Measurements from ENCODE around the gene PA2G4.

The PA2G4 gene

DNA sequence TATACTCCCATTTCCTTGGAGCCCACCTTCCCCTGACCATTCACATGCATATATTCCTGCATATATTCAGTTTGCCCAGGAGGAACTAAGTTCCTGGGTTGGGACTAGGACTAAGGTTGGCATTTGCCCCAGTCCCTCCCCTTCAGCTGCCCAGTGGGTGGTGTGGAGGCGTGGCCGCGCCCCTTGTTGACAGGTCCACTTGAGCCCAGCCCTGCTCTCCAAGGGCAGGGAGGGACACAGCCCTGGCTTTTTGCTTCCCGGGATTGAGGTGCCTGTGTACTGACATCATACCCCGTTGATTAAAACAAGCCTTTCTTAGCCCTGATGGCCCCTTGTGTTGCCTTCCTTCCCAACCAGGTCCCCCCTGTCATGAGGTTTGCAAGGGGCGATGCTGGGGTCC is 17.1 kb upstream of the PA2G4 start:
- DNase-seq (ENCODE audit: insufficient read length, low spot score), result no peak
- FAIRE-seq, result no peak
- no peak for TF ChIP-seq POU2F2 (IDR thresholded peaks at IDR 0.05; ENCODE audit: low read depth, low read length)
- no peak for TF ChIP-seq POLR2A (IDR thresholded peaks at IDR 0.05; ENCODE audit: low read depth, low read length)
- TF ChIP-seq PAX5 (IDR thresholded peaks at IDR 0.05; ENCODE audit: insufficient read depth, low read length, severe bottlenecking), result no peak
- TF ChIP-seq POLR2AphosphoS5 (IDR thresholded peaks at IDR 0.05; ENCODE audit: low read depth, low read length), result no peak
- no peak for TF ChIP-seq TAF1 (IDR thresholded peaks at IDR 0.05; ENCODE audit: low read depth, low read length)
- TF ChIP-seq SPI1 (IDR thresholded peaks at IDR 0.05; ENCODE audit: low read depth, low read length), result no peak

DNA sequence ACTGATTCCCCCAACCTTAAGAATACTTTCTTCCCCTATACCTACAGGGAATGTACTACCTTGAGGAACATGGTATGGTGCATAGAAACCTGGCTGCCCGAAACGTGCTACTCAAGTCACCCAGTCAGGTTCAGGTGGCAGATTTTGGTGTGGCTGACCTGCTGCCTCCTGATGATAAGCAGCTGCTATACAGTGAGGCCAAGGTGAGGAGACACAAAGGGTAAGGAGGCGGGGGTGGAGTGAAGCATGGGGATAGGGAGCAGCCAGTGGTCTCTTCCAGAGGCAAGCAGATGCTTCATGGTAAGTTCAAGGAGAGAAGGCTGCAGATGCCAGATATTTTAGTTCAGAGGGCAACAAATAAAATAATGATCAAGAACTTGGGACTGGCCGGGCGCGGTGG is 6.6 kb upstream of the PA2G4 start:
- FAIRE-seq (no peak), DNase-seq (ENCODE audit: insufficient read length, low spot score) (no peak)
- no peak for TF ChIP-seq POLR2AphosphoS5 (IDR thresholded peaks at IDR 0.05; ENCODE audit: low read depth, low read length)
- no peak for TF ChIP-seq POU2F2 (IDR thresholded peaks at IDR 0.05; ENCODE audit: low read depth, low read length)
- no peak for TF ChIP-seq PAX5 (IDR thresholded peaks at IDR 0.05; ENCODE audit: insufficient read depth, low read length, severe bottlenecking)
- TF ChIP-seq TAF1 (IDR thresholded peaks at IDR 0.05; ENCODE audit: low read depth, low read length), result no peak
- no peak for TF ChIP-seq SPI1 (IDR thresholded peaks at IDR 0.05; ENCODE audit: low read depth, low read length)
- no peak for TF ChIP-seq POLR2A (IDR thresholded peaks at IDR 0.05; ENCODE audit: low read depth, low read length)

DNA sequence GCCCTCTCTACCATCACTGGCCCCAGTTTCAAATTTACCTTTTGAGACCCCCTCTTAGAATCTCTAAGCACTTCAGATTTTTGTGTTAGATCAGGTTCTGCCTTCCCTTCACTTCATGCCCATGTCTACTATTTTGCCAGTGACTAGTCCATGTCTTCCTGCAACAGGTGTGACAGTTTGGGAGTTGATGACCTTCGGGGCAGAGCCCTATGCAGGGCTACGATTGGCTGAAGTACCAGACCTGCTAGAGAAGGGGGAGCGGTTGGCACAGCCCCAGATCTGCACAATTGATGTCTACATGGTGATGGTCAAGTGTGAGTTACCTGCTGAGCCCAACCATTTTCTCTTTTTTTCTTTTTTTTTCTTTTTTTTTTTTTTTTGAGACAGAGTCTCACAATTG is 5.8 kb upstream of the PA2G4 start:
- DNase-seq (ENCODE audit: insufficient read length, low spot score) (no peak), FAIRE-seq (no peak)
- TF ChIP-seq POLR2A (IDR thresholded peaks at IDR 0.05; ENCODE audit: low read depth, low read length) (no peak), POLR2AphosphoS5 (IDR thresholded peaks at IDR 0.05; ENCODE audit: low read depth, low read length) (no peak), TAF1 (IDR thresholded peaks at IDR 0.05; ENCODE audit: low read depth, low read length) (no peak), POU2F2 (IDR thresholded peaks at IDR 0.05; ENCODE audit: low read depth, low read length) (no peak), PAX5 (IDR thresholded peaks at IDR 0.05; ENCODE audit: insufficient read depth, low read length, severe bottlenecking) (no peak), SPI1 (IDR thresholded peaks at IDR 0.05; ENCODE audit: low read depth, low read length) (no peak)

DNA sequence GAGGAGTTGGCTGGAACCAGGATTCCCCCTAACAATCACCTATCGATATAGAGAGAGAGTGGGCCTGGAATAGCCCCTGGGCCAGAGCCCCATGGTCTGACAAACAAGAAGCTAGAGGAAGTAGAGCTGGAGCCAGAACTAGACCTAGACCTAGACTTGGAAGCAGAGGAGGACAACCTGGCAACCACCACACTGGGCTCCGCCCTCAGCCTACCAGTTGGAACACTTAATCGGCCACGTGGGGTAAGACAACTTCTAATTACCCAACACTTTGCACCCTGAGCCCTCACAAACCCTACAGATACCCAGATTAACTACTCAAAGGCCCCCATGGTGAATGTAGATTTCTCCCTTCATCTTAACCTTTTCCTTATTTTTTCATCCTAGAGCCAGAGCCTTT is 4.6 kb upstream of the PA2G4 start:
- TF ChIP-seq POU2F2 (IDR thresholded peaks at IDR 0.05; ENCODE audit: low read depth, low read length) (no peak), POLR2AphosphoS5 (IDR thresholded peaks at IDR 0.05; ENCODE audit: low read depth, low read length) (no peak), TAF1 (IDR thresholded peaks at IDR 0.05; ENCODE audit: low read depth, low read length) (no peak), SPI1 (IDR thresholded peaks at IDR 0.05; ENCODE audit: low read depth, low read length) (no peak), POLR2A (IDR thresholded peaks at IDR 0.05; ENCODE audit: low read depth, low read length) (no peak), PAX5 (IDR thresholded peaks at IDR 0.05; ENCODE audit: insufficient read depth, low read length, severe bottlenecking) (no peak)
- DNase-seq (ENCODE audit: insufficient read length, low spot score) (no peak), FAIRE-seq (no peak)

DNA sequence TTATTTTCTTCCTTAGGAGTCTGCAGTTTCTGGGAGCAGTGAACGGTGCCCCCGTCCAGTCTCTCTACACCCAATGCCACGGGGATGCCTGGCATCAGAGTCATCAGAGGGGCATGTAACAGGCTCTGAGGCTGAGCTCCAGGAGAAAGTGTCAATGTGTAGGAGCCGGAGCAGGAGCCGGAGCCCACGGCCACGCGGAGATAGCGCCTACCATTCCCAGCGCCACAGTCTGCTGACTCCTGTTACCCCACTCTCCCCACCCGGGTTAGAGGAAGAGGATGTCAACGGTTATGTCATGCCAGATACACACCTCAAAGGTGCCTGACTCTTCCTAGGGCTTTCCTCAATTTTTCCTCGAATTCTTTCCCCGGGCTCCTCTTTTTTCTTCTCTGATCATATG is 3.3 kb upstream of the PA2G4 start:
- FAIRE-seq (no peak), DNase-seq (ENCODE audit: insufficient read length, low spot score) (no peak)
- TF ChIP-seq SPI1 (IDR thresholded peaks at IDR 0.05; ENCODE audit: low read depth, low read length) (no peak), POLR2AphosphoS5 (IDR thresholded peaks at IDR 0.05; ENCODE audit: low read depth, low read length) (no peak), PAX5 (IDR thresholded peaks at IDR 0.05; ENCODE audit: insufficient read depth, low read length, severe bottlenecking) (no peak), POU2F2 (IDR thresholded peaks at IDR 0.05; ENCODE audit: low read depth, low read length) (no peak), TAF1 (IDR thresholded peaks at IDR 0.05; ENCODE audit: low read depth, low read length) (no peak), POLR2A (IDR thresholded peaks at IDR 0.05; ENCODE audit: low read depth, low read length) (no peak)

DNA sequence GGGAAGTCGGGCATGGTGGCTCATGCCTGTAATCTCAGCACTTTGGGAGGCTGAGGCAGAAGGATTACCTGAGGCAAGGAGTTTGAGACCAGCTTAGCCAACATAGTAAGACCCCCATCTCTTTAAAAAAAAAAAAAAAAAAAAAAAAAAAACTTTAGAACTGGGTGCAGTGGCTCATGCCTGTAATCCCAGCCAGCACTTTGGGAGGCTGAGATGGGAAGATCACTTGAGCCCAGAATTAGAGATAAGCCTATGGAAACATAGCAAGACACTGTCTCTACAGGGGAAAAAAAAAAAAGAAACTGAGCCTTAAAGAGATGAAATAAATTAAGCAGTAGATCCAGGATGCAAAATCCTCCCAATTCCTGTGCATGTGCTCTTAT is 1.7 kb upstream of the PA2G4 start:
- DNase-seq (ENCODE audit: insufficient read length, low spot score) (no peak), FAIRE-seq (no peak)
- TF ChIP-seq PAX5 (IDR thresholded peaks at IDR 0.05; ENCODE audit: insufficient read depth, low read length, severe bottlenecking) (no peak), POLR2AphosphoS5 (IDR thresholded peaks at IDR 0.05; ENCODE audit: low read depth, low read length) (no peak), TAF1 (IDR thresholded peaks at IDR 0.05; ENCODE audit: low read depth, low read length) (no peak), POU2F2 (IDR thresholded peaks at IDR 0.05; ENCODE audit: low read depth, low read length) (no peak), SPI1 (IDR thresholded peaks at IDR 0.05; ENCODE audit: low read depth, low read length) (no peak), POLR2A (IDR thresholded peaks at IDR 0.05; ENCODE audit: low read depth, low read length) (no peak)

DNA sequence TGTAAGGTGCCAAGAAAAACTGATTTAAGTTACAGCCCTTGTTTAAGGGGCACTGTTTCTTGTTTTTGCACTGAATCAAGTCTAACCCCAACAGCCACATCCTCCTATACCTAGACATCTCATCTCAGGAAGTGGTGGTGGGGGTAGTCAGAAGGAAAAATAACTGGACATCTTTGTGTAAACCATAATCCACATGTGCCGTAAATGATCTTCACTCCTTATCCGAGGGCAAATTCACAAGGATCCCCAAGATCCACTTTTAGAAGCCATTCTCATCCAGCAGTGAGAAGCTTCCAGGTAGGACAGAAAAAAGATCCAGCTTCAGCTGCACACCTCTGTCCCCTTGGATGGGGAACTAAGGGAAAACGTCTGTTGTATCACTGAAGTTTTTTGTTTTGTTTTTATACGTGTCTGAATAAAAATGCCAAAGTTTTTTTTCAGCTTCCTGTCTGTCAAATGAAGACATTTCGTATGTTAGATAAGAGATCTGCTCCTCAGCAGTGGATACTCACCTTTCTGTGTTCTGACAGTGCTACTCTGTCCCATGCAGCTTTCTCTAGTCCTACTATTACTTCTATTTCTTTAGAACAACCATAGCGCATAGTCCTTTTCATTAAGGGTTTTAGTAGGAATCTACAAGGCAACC is 1.2 kb upstream of the PA2G4 start:
- no peak for DNase-seq (ENCODE audit: insufficient read length, low spot score)
- TF ChIP-seq PAX5 (IDR thresholded peaks at IDR 0.05; ENCODE audit: insufficient read depth, low read length, severe bottlenecking) (no peak), POU2F2 (IDR thresholded peaks at IDR 0.05; ENCODE audit: low read depth, low read length) (no peak), SPI1 (IDR thresholded peaks at IDR 0.05; ENCODE audit: low read depth, low read length) (no peak)
- no peak for FAIRE-seq

DNA sequence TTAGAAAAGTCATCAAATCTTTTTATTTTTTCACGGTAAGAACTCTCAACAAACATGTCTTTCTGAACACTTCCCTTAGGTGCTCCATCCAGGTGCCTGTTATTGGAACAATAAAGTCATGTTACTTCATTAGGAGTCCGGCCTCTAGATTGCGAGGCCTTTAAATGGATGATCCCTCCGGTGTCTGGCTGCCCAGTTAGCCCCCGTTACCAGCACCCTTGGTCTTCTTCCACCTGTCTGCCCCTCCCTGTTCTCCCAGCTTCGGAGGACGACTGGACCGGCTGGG is 593 bp upstream of the PA2G4 start:
- DNase-seq (ENCODE audit: insufficient read length, low spot score) (no peak), FAIRE-seq (no peak)
- no peak for TF ChIP-seq POLR2AphosphoS5 (IDR thresholded peaks at IDR 0.05; ENCODE audit: low read depth, low read length)
- TF ChIP-seq SPI1 (IDR thresholded peaks at IDR 0.05; ENCODE audit: low read depth, low read length), result no peak
- TF ChIP-seq POU2F2 (IDR thresholded peaks at IDR 0.05; ENCODE audit: low read depth, low read length), result no peak
- no peak for TF ChIP-seq POLR2A (IDR thresholded peaks at IDR 0.05; ENCODE audit: low read depth, low read length)
- TF ChIP-seq PAX5 (IDR thresholded peaks at IDR 0.05; ENCODE audit: insufficient read depth, low read length, severe bottlenecking), result no peak
- TF ChIP-seq TAF1 (IDR thresholded peaks at IDR 0.05; ENCODE audit: low read depth, low read length), result no peak

DNA sequence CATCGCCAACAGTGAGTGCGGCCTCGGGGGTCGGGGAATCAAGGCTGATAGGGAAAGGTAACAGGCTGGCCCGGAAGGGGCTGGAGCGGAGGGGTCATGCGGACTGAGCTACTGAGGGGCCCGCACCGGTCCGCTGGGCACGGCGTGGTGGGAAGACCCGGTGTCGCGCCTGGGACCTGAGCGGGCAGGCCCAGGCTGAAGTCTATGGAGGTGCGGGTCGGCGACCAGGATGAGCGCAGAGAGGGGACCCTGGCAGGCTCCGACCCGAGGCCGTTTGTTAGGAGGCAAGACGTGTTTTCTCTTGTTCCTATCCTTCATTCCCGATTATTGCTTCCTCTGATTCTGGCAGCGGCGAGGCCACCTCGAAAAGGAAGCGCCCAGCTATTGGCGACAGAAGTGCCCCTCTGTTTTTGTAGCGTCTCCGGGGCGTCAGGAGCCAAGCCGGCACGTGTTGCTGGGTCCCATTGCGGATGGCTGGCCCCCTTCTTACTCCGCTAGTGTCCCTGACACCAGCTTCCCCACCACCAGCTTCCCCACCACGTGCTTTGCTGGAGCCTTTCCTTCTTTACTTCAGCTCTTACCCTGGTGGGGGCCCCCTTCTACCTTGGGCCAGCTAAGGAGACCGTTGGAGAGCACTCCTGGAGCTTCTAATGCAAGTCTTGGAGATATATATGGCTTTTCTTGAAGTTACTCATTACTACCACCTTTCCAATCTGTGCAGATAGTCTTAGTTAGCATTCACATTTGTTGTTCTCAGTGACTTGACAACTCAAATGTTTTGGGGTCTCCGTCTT is 653 bp downstream of the PA2G4 start:
- FAIRE-seq (no peak), DNase-seq (ENCODE audit: insufficient read length, low spot score) (no peak)
- TF ChIP-seq POU2F2 (IDR thresholded peaks at IDR 0.05; ENCODE audit: low read depth, low read length) (no peak), PAX5 (IDR thresholded peaks at IDR 0.05; ENCODE audit: insufficient read depth, low read length, severe bottlenecking) (peak; percentile 76), POLR2A (IDR thresholded peaks at IDR 0.05; ENCODE audit: low read depth, low read length) (no peak), POLR2AphosphoS5 (IDR thresholded peaks at IDR 0.05; ENCODE audit: low read depth, low read length) (no peak), TAF1 (IDR thresholded peaks at IDR 0.05; ENCODE audit: low read depth, low read length) (no peak)

DNA sequence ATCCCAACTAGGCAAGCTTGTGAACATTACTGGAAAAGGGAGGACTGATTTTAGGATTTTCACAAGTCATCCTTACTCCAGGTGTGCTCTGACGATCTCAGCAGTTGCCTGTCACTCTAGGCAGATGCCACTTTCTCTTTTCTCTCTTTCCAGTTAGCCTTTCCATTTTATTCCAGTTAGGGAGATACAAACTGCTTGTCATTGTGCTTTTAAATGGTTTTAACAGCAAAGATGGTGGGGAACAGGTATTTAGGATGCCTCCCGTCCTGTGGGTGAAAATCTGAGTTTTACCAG is 1.2 kb downstream of the PA2G4 start:
- DNase-seq (ENCODE audit: insufficient read length, low spot score), result no peak
- TF ChIP-seq POU2F2 (IDR thresholded peaks at IDR 0.05; ENCODE audit: low read depth, low read length), result no peak
- no peak for TF ChIP-seq PAX5 (IDR thresholded peaks at IDR 0.05; ENCODE audit: insufficient read depth, low read length, severe bottlenecking)
- TF ChIP-seq TAF1 (IDR thresholded peaks at IDR 0.05; ENCODE audit: low read depth, low read length), result no peak
- no peak for TF ChIP-seq POLR2AphosphoS5 (IDR thresholded peaks at IDR 0.05; ENCODE audit: low read depth, low read length)
- no peak for TF ChIP-seq SPI1 (IDR thresholded peaks at IDR 0.05; ENCODE audit: low read depth, low read length)
- peak; percentile 51 for FAIRE-seq
